Cardiac muscle cell (in vitro differentiated cells and primary cell): Measurements from ENCODE around the gene ADAMTS3. TPM values are rescaled to one million over a fixed set of nuclear protein-coding genes. Genes with fewer than 3 reads are reported as not detected.
"Not testable (repeated sequence)": the region's sequence is repeated elsewhere in the genome, so short reads cannot be mapped to it uniquely, and the experiment has no call there.

Source experiments
- DNase-seq, 2 donors: peaks; one replicate each; pipeline versions ENCODE4 v3.0.0 to v3.0.0-alpha.2; 2010 to 2017; ENCODE audit warnings: low read depth in 1 of 2, low spot score in 1 of 2
- H3K27ac ChIP-seq: fragments of 200-600 bp; sonication (generic); 2 replicates; pipeline ENCODE4 v1.5.1; 2016
- H3K27me3 ChIP-seq: fragments of 200-600 bp; sonication (generic); 2 replicates; pipeline ENCODE4 v1.6.0; 2016; ENCODE audit warnings: control low read depth
- H3K36me3 ChIP-seq: fragments of 200-600 bp; sonication (generic); 2 replicates; pipeline ENCODE4 v1.5.1; 2016; ENCODE audit warnings: control low read depth
- H3K4me1 ChIP-seq: fragments of 200-600 bp; sonication (generic); 2 replicates; pipeline ENCODE4 v1.8.1; 2017; ENCODE audit warnings: low read depth, mild to moderate bottlenecking, mixed run types
- H3K4me3 ChIP-seq: fragments of 200-600 bp; sonication (generic); 2 replicates; pipeline ENCODE4 v1.5.1; 2016; ENCODE audit warnings: mild to moderate bottlenecking
- H3K9me3 ChIP-seq: fragments of 200-600 bp; sonication (generic); 2 replicates; pipeline ENCODE4 v1.5.1; 2017; ENCODE audit warnings: low read depth, mild to moderate bottlenecking, control low read depth
- CTCF ChIP-seq: IDR thresholded peaks from 2 replicates; pipeline ENCODE4 v1.5.1; 2012; ENCODE audit warnings: low read depth, mild to moderate bottlenecking, low read length
- polyA plus RNA-seq: library from polyadenylated mRNA; unstranded; fragments of >200 nt; fragmentation: Nextera tagmentation; extraction: Ambion mirVana; gene quantifications from 2 replicates; pipeline ENCODE4 v1.2.1, GENCODE V29; 2016
- total RNA-seq: library from RNA; depleted of rRNA; stranded (reverse); fragments of >200 nt; gene quantifications from 2 replicates; pipeline ENCODE4 v1.2.3, GENCODE V29; 2016

ADAMTS3 gene
- total and polyA plus RNA-seq, 2 experiments from 2014 or later: 1.2 to 14.7 TPM

- Histone ChIP-seq H3K36me3 (no peaks in the 10 kb centered on the region), H3K27me3 (no peaks in the 10 kb centered on the region), H3K4me1 (no peaks in the 10 kb centered on the region), H3K27ac (no peak overlapping the region), H3K9me3 (no peaks in the 10 kb centered on the region), H3K4me3 (no peak overlapping the region)
- no peak for TF ChIP-seq CTCF
- no peak for DNase-seq
Observed at GRCh38 chr4:72429397-72429889, 139.6 kb downstream of the ADAMTS3 start.

GRCh38 chr4:72427057-72427456 is 142.0 kb downstream of the ADAMTS3 start:
- no peak for TF ChIP-seq CTCF
- Histone ChIP-seq H3K4me3 (no peak overlapping the region), H3K4me1 (no peaks in the 10 kb centered on the region), H3K9me3 (no peaks in the 10 kb centered on the region), H3K27ac (no peak overlapping the region), H3K36me3 (no peaks in the 10 kb centered on the region), H3K27me3 (no peaks in the 10 kb centered on the region)
- no peak for DNase-seq

- not testable (repeated sequence) for H3K36me3 ChIP-seq, H3K4me3 ChIP-seq, H3K4me1 ChIP-seq, H3K9me3 ChIP-seq, H3K27ac ChIP-seq, DNase-seq, H3K27me3 ChIP-seq
Observed at GRCh38 chr4:72425908-72426307, 143.1 kb downstream of the ADAMTS3 start.

GRCh38 chr4:72424006-72424405 is 145.0 kb downstream of the ADAMTS3 start:
- Histone ChIP-seq H3K27ac (no peak overlapping the region), H3K27me3 (no peaks in the 10 kb centered on the region), H3K9me3 (no peaks in the 10 kb centered on the region), H3K4me3 (no peak overlapping the region), H3K36me3 (no peaks in the 10 kb centered on the region), H3K4me1 (no peaks in the 10 kb centered on the region)
- no peak for TF ChIP-seq CTCF
- no peak for DNase-seq

- Histone ChIP-seq H3K4me3 (no peak overlapping the region), H3K36me3 (no peaks in the 10 kb centered on the region), H3K27me3 (no peaks in the 10 kb centered on the region), H3K4me1 (no peaks in the 10 kb centered on the region), H3K9me3 (no peaks in the 10 kb centered on the region), H3K27ac (no peak overlapping the region)
- TF ChIP-seq CTCF: no peak
- DNase-seq: no peak
Observed at GRCh38 chr4:72422416-72422815, 146.6 kb downstream of the ADAMTS3 start.

- Histone ChIP-seq H3K27ac (no peak overlapping the region), H3K36me3 (no peaks in the 10 kb centered on the region), H3K4me3 (no peak overlapping the region), H3K9me3 (no peaks in the 10 kb centered on the region), H3K27me3 (no peaks in the 10 kb centered on the region), H3K4me1 (no peaks in the 10 kb centered on the region)
- no peak for TF ChIP-seq CTCF
- DNase-seq: peak in 1 of 2 donors; percentile 86
Observed at GRCh38 chr4:72418458-72418857, 150.6 kb downstream of the ADAMTS3 start.
